IMR-90 (cell line): ENCODE results near the gene UST. TPM values are rescaled to one million over a fixed set of nuclear protein-coding genes. Genes with fewer than 3 reads are reported as not detected.

Experiments
- ATAC-seq: fragments of 200-7000 bp; cut with Tn5 transposase; 2 replicates; pipeline ENCODE4 v1.9.1; 2020; ENCODE audit warnings: low read depth, mild to moderate bottlenecking, moderate library complexity
- BruUV-seq: library from RNA; stranded (reverse); fragments of 400-500 nt; replicated peaks from 2 replicates; lab custom pipeline; 2021; lab: Mats Ljungman, UMichigan
- CTCF ChIA-PET: fragments of 300-600 bp; formaldehyde crosslinking; extraction: SDS; loops from one replicate; lab custom pipeline; 2021; ENCODE audit warnings: antibody characterized with exemption; lab: Yijun Ruan, JAX
- POLR2A ChIA-PET: fragments of 300-600 bp; sonication (Branson Sonifier 250); formaldehyde crosslinking; loops from one replicate; lab custom pipeline; 2022; ENCODE audit warnings: antibody characterized with exemption; ENCODE audit not compliant: unreplicated experiment; lab: Charles Lee
- DNase-seq: peaks from one replicate; pipeline ENCODE4 v3.0.0; 2013
- H2AFZ ChIP-seq: replicated peaks from 2 replicates; pipeline ENCODE3; 2013; ENCODE audit warnings: low read length, mild to moderate bottlenecking; ENCODE audit not compliant: poor library complexity
- H2AK5ac ChIP-seq: 2 replicates; pipeline ENCODE4 v1.6.1; 2013; ENCODE audit warnings: low read depth, low read length, inconsistent platforms
- H2AK9ac ChIP-seq: replicated peaks from 2 replicates; pipeline ENCODE3; 2013; ENCODE audit warnings: mild to moderate bottlenecking, low read depth, low read length, moderate library complexity; ENCODE audit not compliant: poor library complexity
- H2BK120ac ChIP-seq: 2 replicates; pipeline ENCODE4 v1.6.1; 2013; ENCODE audit warnings: low read depth, low read length, inconsistent platforms
- H2BK15ac ChIP-seq: 3 replicates; pipeline ENCODE4 v1.6.1; 2013; ENCODE audit warnings: low read depth, low read length, inconsistent platforms
- H2BK20ac ChIP-seq: 2 replicates; pipeline ENCODE4 v1.6.1; 2013; ENCODE audit warnings: low read depth, mild to moderate bottlenecking, inconsistent platforms, low read length, moderate library complexity
- H2BK5ac ChIP-seq: 2 replicates; pipeline ENCODE4 v1.6.1; 2013; ENCODE audit warnings: mild to moderate bottlenecking, low read depth, low read length, inconsistent platforms; ENCODE audit not compliant: poor library complexity, severe bottlenecking
- H3K14ac ChIP-seq: replicated peaks from 2 replicates; pipeline ENCODE4 v1.6.1; 2013; ENCODE audit warnings: low read depth, low read length, inconsistent platforms
- H3K18ac ChIP-seq: 2 replicates; pipeline ENCODE4 v1.6.1; 2013; ENCODE audit warnings: low read depth, low read length, control low read depth
- H3K23ac ChIP-seq: 2 replicates; pipeline ENCODE4 v1.6.1; 2013; ENCODE audit warnings: low read depth, low read length, inconsistent platforms
- H3K27ac ChIP-seq: 2 replicates; pipeline ENCODE4 v1.5.1; 2013; ENCODE audit warnings: mild to moderate bottlenecking, control low read depth, low read length; ENCODE audit not compliant: insufficient read depth
- H3K27me3 ChIP-seq: 2 replicates; pipeline ENCODE4 v1.6.1; 2013; ENCODE audit warnings: low read length; ENCODE audit not compliant: control insufficient read depth, insufficient read depth
- H3K36me3 ChIP-seq: 2 replicates; pipeline ENCODE4 v1.6.1; 2013; ENCODE audit warnings: low read length, mixed read lengths; ENCODE audit not compliant: control insufficient read depth, insufficient read depth
- H3K4ac ChIP-seq: 2 replicates; pipeline ENCODE4 v1.6.1; 2013; ENCODE audit warnings: low read depth, low read length, inconsistent platforms
- H3K4me1 ChIP-seq: 2 replicates; pipeline ENCODE4 v1.6.1; 2013; ENCODE audit warnings: low read length, mixed read lengths; ENCODE audit not compliant: control insufficient read depth, insufficient read depth
- H3K4me2 ChIP-seq: 2 replicates; pipeline ENCODE4 v1.6.1; 2013; ENCODE audit warnings: low read depth, mild to moderate bottlenecking, control low read depth, low read length, moderate library complexity
- H3K4me3 ChIP-seq: 2 replicates; pipeline ENCODE4 v1.5.1; 2013; ENCODE audit warnings: low read depth, mild to moderate bottlenecking, control low read depth, low read length, moderate library complexity; ENCODE audit not compliant: insufficient read depth
- H3K56ac ChIP-seq: 2 replicates; pipeline ENCODE4 v1.6.1; 2013; ENCODE audit warnings: low read length, inconsistent platforms; ENCODE audit not compliant: insufficient read depth; ENCODE audit errors: extremely low read depth
- H3K79me1 ChIP-seq, 2 experiments: 2 replicates each; pipeline ENCODE4 v1.6.1; 2013; ENCODE audit warnings: low read length in 2 of 2, inconsistent platforms in 1 of 2, low read depth in 1 of 2
- H3K9ac ChIP-seq: 2 replicates; pipeline ENCODE4 v1.6.1; 2013; ENCODE audit warnings: low read depth, low read length, control low read depth
- H3K9me1 ChIP-seq: 2 replicates; pipeline ENCODE4 v1.6.1; 2013; ENCODE audit warnings: low read length, inconsistent platforms; ENCODE audit not compliant: insufficient read depth
- H3K9me3 ChIP-seq: 2 replicates; pipeline ENCODE4 v1.6.1; 2013; ENCODE audit warnings: low read length; ENCODE audit not compliant: control insufficient read depth, insufficient read depth
- H4K20me1 ChIP-seq: 2 replicates; pipeline ENCODE4 v1.6.1; 2013; ENCODE audit warnings: low read length, inconsistent platforms; ENCODE audit not compliant: insufficient read depth
- H4K5ac ChIP-seq: 2 replicates; pipeline ENCODE4 v1.6.1; 2013; ENCODE audit warnings: mild to moderate bottlenecking, low read depth, low read length, control low read depth
- H4K8ac ChIP-seq, 2 experiments: 2 replicates each; pipeline ENCODE4 v1.6.1; 2013; ENCODE audit warnings: low read depth in 2 of 2, low read length in 2 of 2, control low read depth in 1 of 2, inconsistent platforms in 1 of 2
- H4K91ac ChIP-seq: 2 replicates; pipeline ENCODE4 v1.6.1; 2013; ENCODE audit warnings: low read depth, low read length, inconsistent platforms; ENCODE audit not compliant: insufficient read depth
- BHLHE40 ChIP-seq: fragments of 150-350 bp; IDR thresholded peaks from 2 replicates; pipeline ENCODE4 v1.6.1; 2016; ENCODE audit warnings: mild to moderate bottlenecking, low read depth, low read length
- CEBPB ChIP-seq: IDR thresholded peaks from 2 replicates; pipeline ENCODE4 v1.6.1; 2012; ENCODE audit warnings: low read depth, low read length, improper control_type of control experiment
- CHD1 ChIP-seq: IDR thresholded peaks from 2 replicates; pipeline ENCODE4 v1.6.1; 2012; ENCODE audit warnings: low read depth, low read length, improper control_type of control experiment
- CTCF ChIP-seq: conservative IDR thresholded peaks from 2 replicates; pipeline ENCODE4 v1.5.1; 2012; ENCODE audit warnings: mild to moderate bottlenecking, low read depth, low read length, improper control_type of control experiment
- ELK1 ChIP-seq: fragments of 150-350 bp; IDR thresholded peaks from 2 replicates; pipeline ENCODE4 v1.6.1; 2016; ENCODE audit warnings: low read depth, mild to moderate bottlenecking, low read length, moderate library complexity, borderline replicate concordance
- FOS ChIP-seq: fragments of 150-350 bp; IDR thresholded peaks from 2 replicates; pipeline ENCODE4 v1.6.1; 2016; ENCODE audit warnings: low read depth, low read length
- MAFK ChIP-seq: IDR thresholded peaks from 2 replicates; pipeline ENCODE4 v1.6.1; 2012; ENCODE audit warnings: low read depth, low read length, improper control_type of control experiment
- MAZ ChIP-seq: IDR thresholded peaks from 2 replicates; pipeline ENCODE4 v1.6.1; 2012; ENCODE audit warnings: low read depth, mild to moderate bottlenecking, low read length, improper control_type of control experiment, moderate library complexity, borderline replicate concordance
- MXI1 ChIP-seq: IDR thresholded peaks from 2 replicates; pipeline ENCODE4 v1.6.1; 2012; ENCODE audit warnings: low read depth, mild to moderate bottlenecking, low read length, moderate library complexity, borderline replicate concordance
- NFE2L2 ChIP-seq: fragments of 150-350 bp; IDR thresholded peaks from 2 replicates; pipeline ENCODE4 v1.6.1; 2016; ENCODE audit warnings: low read depth, mild to moderate bottlenecking, low read length
- POLR2A ChIP-seq: IDR thresholded peaks from 2 replicates; pipeline ENCODE4 v1.6.1; 2012; ENCODE audit warnings: mild to moderate bottlenecking, low read depth, low read length
- RAD21 ChIP-seq: IDR thresholded peaks from 2 replicates; pipeline ENCODE4 v1.6.1; 2012; ENCODE audit warnings: low read length, improper control_type of control experiment
- RCOR1 ChIP-seq: IDR thresholded peaks from 2 replicates; pipeline ENCODE4 v1.6.1; 2012; ENCODE audit warnings: mild to moderate bottlenecking, low read length, improper control_type of control experiment; ENCODE audit not compliant: insufficient replicate concordance
- RFX5 ChIP-seq: IDR thresholded peaks from 2 replicates; pipeline ENCODE4 v1.8.0; 2012; ENCODE audit warnings: low read depth, mild to moderate bottlenecking, low read length, moderate library complexity
- SMC3 ChIP-seq: fragments of 150-350 bp; IDR thresholded peaks from 2 replicates; pipeline ENCODE4 v1.6.1; 2016; ENCODE audit warnings: low read depth, mild to moderate bottlenecking, antibody characterized with exemption, low read length, moderate library complexity
- USF2 ChIP-seq: fragments of 150-350 bp; IDR thresholded peaks from 2 replicates; pipeline ENCODE4 v1.6.1; 2017; ENCODE audit warnings: mild to moderate bottlenecking, antibody characterized with exemption, low read length, low read depth
- WGBS, 2 experiments: methylation state at CpG; one replicate each; pipeline versions ENCODE4 v1.1.5 to v1.1.7; 2013; ENCODE audit warnings: missing lambda C conversion rate in 2 of 2; ENCODE audit not compliant: insufficient read length in 1 of 2; ENCODE audit errors: extremely low coverage in 2 of 2; 5-methylcytosine and 5-hydroxymethylcytosine counted together
- dilution Hi-C: fragments of 300-500 bp; cut with HindIII; formaldehyde crosslinking; loops from one replicate; pipeline ENCODE4 v1.14.3; 2018; ENCODE audit warnings: low sequenced_read_pairs; ENCODE audit not compliant: unreplicated experiment
- in situ Hi-C: fragments of 300-500 bp; cut with MboI; formaldehyde crosslinking; loops from 3 replicates; pipeline ENCODE4 v1.14.3; 2019; ENCODE audit warnings: low sequenced_read_pairs, inconsistent platforms, mixed read lengths
- intact Hi-C: fragments of 100-400 bp; cut with micrococcal nuclease; formaldehyde crosslinking; loops from 2 replicates; pipeline ENCODE4 v1.10.0; 2022
- polyA plus RNA-seq, 3 experiments: library from polyadenylated mRNA; depleted of rRNA; stranded (reverse); fragments of >200 nt; gene quantifications; 2 replicates each; pipeline ENCODE4 v1.2.3, GENCODE V29; 2012; ENCODE audit warnings: low replicate concordance in 1 of 3
- total RNA-seq: library from RNA; depleted of rRNA; stranded (reverse); fragments of >200 nt; gene quantifications from 2 replicates; pipeline ENCODE4 v1.2.3, GENCODE V29; 2012

Gene UST
- total and polyA plus RNA-seq, 2 of the 4 experiments (the other 2 are of a cell fraction): 7.7 to 13.8 TPM

GRCh38 chr6:148967011-148967520 lies 220.2 kb downstream of the UST start:
- Histone ChIP-seq H3K56ac (no peak overlapping the region), H3K27ac (no peak overlapping the region), H3K9ac (no peak overlapping the region), H3K27me3 (no peaks in the 10 kb centered on the region), H3K9me3 (no peaks in the 10 kb centered on the region), H3K4me2 (no peak overlapping the region), H2BK120ac (no peak overlapping the region), H3K4me3 (no peak overlapping the region), H3K9me1 (peaks cover 16% of the 10 kb centered on the region), H2BK20ac (no peak overlapping the region), H3K14ac (no peak overlapping the region), H3K36me3 (peaks cover 2% of the 10 kb centered on the region; the same call in 1 of the 2 replicates), H2BK15ac (no peak overlapping the region), H4K20me1 (no peaks in the 10 kb centered on the region; the same call in 1 of the 2 replicates), H4K91ac (no peak overlapping the region), H3K18ac (no peak overlapping the region), H4K5ac (no peak overlapping the region), H4K8ac (no peak overlapping the region), H3K79me1 (no peaks in the 10 kb centered on the region), H2AK5ac (no peak overlapping the region), H3K4ac (no peak overlapping the region), H2BK5ac (no peak overlapping the region), H3K23ac (no peak overlapping the region), H2AK9ac (no peak overlapping the region), H3K4me1 (peaks cover 29% of the 10 kb centered on the region), H2AFZ (no peak overlapping the region)
- WGBS, 2 experiments: 40% methylated on average over 3 of the region's 4 CpGs; no CpG with 5 or more reads in 1 of the 2 experiments
- no TSS peak for BruUV-seq
- ChIA-PET CTCF (interaction anchor here (2.7 kb wide), 1 partner anchor 389 kb away, joined by 10 read pairs; no protein-coding TSS in a partner anchor), POLR2A (no interaction called here)
- dilution Hi-C loops (no loop called here), in situ Hi-C loops (no loop called here), intact Hi-C loops (no loop called here)
- TF ChIP-seq RAD21: no peak
- TF ChIP-seq BHLHE40: no peak
- TF ChIP-seq FOS: no peak
- no peak for TF ChIP-seq CTCF
- TF ChIP-seq RFX5: no peak
- TF ChIP-seq SMC3: no peak
- TF ChIP-seq RCOR1: no peak
- TF ChIP-seq MXI1: no peak
- TF ChIP-seq POLR2A: no peak
- TF ChIP-seq CEBPB: no peak
- no peak for TF ChIP-seq CHD1
- no peak for TF ChIP-seq MAZ
- no peak for TF ChIP-seq NFE2L2
- no peak for TF ChIP-seq ELK1
- no peak for TF ChIP-seq USF2
- no peak for TF ChIP-seq MAFK
- no peak for ATAC-seq
- no peak for DNase-seq
